Amniotic epithelial cell (primary cell): ENCODE data around the gene ATG10.

Experiments used
- DNase-seq: peaks from one replicate; pipeline ENCODE4 v3.0.0-alpha.2; 2010; ENCODE audit warnings: low read depth

The ATG10 gene

DNA sequence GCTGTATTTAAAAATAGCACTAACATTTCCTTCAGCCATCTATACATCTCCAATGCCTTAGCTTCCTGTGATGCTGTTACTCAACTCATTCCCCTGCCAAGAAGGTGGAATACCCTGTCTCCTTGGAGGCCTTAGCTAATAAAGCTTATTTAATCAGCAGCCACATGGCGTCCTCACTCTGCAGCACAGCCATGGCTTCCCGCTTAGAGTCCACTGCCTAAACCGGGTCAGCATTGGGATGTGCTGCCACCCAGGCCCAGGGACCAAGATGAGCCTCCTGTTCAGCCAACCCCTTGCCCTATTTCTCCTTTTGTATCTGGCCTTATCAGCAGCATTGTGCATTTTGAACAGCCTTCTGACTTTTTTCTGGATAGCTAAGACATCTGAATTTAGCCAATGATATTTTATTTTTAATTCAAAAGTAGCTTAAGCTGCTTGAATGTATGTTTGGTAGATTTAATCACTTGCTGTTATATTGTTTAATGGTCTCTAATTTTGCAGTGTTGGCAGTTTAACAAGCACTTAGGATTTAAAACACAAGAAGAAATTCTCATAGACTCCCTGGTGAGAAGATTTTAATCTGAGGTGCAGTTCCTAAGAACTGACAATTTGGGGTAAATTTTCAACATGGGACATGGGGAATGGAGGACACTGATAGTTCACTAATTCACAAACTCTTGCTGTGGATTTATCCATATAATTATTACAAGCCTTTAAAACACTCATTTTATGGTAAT lies 193.3 kb downstream of the ATG10 start:
- DNase-seq = peak; percentile 72

DNA sequence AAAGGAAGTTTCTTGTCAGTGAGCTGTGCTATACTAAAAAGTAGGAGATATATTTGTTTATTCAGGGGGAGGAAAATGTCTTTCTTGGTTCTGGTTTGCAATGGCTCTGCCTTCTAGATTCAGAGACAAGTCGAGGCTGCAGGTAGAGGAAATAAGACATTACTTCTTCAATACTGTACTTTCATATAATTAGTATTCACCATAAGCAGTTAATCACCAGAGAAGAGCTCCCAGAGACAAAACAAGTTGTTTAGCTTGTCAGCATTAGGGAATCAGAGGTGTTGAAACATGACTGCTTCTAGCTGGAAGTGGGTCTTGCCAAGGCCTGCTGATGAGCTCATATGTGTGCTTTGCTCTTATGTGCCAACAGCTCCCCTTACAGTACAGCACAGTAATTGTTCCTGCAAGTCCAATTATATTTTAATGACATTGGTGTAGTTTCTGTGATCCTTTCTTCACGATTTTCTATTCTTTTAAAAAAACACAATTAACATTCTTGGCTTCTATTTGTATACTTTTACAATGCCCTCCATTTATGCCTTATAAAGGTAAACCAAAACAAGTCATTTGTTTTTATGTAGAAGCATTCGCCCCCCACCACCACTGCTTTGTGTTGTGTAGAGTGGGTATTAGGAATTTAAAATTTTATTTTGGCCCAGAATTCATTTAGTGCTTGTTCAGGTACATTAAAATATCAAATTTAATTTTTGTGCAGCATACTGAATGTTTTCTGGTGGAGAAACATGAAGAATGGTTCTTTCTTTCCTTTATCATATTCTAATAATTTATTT lies 194.1 kb downstream of the ATG10 start:
- DNase-seq = peak; percentile 98

DNA sequence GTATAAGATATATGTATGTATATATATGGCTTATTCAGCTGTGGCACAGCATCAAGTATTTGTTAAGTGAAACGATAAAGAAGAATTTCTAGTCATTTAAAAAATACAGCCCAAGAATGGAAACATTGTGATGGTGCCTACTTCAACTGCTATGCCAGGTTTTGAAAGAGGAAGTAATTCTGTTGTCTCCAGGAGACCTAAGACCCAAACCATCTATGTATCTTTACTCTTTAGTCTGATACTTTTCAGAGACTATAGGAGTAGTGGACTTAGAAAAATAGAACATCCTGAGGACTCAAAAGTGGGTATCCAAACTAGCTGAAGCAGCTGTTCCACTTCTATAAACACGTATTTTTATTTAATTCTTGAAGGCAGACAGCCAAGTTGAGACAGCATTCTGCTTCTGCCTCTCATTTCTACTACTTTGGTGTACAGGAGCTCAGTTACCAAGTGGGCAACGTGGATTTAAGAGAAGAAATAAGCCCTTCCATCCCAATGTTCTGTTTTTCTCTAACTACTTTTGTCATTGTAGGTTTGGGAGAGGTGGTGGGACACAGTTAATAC lies 195.6 kb downstream of the ATG10 start:
- DNase-seq = no peak

DNA sequence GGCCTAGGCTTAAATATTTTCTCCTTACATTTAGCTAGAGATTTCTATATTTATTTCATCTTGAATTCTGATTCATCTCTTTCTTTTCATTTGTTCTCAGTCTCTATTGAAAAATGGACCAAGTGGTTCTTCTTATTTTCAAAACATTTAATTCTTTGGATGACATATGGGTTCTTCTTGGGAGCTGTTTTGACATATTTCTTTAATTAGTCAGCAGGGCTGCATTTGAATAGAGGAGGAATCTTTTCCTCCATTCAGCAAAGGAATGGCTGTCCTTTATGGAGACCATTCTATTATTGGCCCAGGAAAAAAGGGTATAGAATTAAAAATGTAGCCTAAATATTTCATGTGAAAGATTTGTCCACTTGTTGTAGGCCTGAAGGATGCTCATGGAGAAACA lies 196.5 kb downstream of the ATG10 start:
- peak; percentile 14 for DNase-seq

DNA sequence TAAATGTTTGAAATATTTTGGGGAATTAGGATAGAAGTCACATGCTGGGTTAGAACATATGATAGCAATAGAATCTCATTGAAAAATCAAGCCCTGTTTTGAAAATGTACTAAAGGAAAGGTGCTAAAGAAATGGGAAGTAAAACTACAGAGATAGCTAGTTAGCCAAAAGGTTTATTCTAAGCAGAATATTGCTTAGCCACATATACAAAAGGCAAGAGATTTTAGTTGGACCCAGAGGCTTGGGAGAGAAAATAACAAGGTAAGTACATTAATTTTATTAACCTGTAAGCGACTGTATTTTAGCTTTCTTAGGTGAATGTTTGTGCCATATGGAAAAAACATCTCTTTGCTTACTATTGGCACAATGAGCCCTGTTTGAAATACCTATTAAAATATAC lies 198.1 kb downstream of the ATG10 start:
- DNase-seq = no peak

DNA sequence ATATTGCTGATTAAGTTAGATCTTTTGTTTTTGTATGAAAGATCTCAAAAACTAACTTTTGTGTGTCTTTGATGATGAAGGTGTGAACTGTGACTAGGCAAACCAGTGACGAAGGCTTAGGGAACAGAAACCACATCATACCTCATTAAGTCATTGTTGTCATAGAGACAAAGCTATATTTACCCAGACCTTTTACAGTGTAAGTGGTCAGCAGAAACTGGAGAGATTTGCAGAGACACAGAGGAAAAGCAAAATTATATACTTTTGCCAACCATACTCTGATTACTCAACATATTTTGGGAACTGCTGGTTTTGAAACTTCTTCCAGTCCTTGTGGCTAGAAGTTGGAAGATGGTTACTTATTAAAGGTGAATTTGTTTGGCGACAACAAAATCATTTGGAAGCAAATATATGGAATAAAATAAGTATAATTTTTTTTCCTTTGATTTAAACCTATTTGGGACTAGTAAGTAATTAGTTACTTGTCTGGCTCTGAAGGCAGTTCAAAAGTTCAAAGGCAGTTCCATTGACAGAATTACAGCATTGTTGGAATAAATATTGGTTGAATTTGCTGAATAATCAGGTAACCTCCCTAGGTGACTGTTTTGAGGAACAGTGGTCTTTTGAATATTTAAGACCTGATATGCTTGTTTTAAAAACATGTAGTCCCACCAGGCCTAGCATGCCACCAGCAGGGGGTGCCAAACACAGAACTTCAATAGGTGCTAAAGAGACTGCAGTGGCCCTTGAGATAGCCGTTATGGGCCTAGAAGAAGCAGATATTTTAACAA lies 202.5 kb downstream of the ATG10 start:
- peak; percentile 80 for DNase-seq

DNA sequence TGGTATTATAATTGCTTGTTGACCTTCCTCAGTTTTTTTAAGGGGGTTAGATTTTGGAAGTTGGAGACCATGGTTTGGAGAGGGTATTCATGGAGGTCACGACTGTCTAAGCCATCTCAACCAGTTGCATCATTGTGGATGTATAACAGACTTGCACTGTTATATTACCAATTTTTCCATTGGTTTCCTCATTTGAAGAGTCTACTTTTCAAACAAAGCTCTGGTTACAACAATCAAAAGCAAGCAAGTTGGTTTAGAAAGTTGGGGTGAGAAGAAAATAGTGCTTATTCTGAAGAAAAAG lies 203.0 kb downstream of the ATG10 start:
- no peak for DNase-seq

DNA sequence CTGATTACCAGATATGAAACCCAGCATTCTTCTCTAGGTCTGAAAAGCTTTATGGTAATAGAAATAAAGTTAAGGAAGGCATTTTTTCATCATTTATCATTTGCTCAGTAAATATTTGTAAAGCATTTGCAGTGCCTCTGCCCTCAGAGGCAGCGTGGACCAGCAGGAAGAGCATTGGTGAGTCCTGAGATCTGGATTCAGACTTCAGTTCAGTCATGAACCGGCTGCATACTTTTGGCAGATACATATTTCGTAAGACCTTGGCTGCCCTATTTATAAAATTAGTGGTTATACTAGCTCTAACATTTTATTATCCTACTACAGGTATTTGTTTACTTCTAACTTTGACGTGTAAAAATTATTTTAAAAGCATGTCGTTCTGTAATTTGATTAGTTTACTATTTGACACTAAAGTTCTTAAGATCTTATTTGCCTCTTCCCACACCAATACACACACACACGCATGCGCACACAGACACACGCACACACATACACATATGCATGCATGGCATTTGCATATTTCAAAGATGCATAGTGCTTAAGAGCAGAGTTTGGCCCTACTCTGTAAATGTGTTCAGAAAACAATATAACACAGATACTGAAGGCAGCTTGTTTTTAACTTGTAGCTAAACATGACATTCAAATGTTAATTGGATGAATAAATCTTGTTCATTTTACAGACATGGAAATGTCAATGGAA lies 204.4 kb downstream of the ATG10 start:
- peak; percentile 59 for DNase-seq

DNA sequence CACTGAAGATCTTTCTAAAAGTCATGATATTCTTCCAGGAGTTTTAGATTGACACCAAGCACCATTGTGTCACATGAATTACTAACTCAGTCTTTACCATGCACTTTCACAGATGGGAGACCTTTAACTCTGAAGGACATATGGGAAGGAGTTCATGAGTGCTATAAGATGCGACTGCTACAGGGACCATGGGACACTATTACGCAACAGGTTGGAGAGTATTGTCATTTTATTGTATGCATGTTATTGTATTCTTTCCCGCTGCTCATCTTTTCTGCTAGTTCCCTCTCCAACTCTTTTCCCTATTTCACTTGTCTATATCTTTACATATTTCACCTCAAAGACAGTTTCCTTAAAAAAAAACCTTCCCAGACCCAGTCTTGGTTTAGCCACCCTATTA lies 206.6 kb downstream of the ATG10 start:
- no peak for DNase-seq

DNA sequence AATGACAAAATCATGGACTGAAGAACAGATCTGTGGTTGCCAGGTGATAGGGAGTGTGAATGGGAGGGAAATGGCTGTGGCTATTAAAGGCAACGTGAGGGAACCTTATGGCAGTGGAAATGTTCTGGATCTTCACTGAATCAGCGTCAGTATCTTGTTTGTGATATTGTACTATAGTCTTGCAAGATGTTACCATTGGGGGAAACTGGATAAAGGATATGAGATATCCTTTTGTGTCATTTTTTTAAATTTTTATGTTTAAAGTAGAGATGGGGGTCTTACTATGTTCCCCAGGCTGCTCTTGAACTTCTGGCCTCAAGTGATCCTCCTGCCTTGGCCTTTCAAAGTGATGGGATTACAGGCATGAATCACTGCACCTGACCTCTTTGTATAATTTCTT lies 210.8 kb downstream of the ATG10 start:
- DNase-seq = no peak

DNA sequence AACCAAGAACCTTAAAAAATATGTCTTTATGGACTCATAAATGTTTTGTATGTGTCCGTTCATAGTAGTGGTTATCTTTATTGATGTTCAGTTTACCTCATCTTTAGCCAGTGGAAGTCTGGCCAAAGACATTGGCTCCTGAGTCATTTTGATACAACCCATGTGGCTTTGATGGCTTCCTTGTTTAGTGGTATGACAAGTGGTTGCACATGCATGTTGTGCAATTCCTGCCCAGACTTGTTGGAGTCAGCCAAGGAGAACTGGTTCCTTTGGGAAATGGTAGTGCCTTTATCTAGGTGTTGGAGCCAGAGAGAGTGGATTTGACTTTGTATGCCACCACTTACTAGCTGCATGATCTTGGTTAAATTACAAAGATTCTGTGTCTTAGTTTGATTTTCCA lies 212.0 kb downstream of the ATG10 start:
- DNase-seq = peak; percentile 69

DNA sequence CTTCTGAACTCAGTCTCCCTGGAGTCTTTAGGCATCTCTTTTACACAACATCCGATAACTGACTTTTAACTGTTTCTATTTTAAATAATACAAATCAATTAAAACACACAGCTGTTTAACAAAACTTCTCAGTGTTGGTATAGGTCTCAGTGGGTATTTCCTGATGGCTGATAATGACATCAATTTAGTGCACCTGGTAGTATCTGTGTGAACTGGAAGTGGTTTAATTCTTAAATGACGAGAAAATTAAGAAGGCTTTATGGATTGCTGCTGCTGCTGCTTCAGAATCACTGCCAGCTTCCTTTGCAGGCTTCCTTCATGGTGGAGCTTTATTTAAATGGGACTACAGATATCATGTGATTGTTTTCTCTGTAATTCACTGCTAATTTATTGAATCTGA lies 214.0 kb downstream of the ATG10 start:
- DNase-seq = no peak

DNA sequence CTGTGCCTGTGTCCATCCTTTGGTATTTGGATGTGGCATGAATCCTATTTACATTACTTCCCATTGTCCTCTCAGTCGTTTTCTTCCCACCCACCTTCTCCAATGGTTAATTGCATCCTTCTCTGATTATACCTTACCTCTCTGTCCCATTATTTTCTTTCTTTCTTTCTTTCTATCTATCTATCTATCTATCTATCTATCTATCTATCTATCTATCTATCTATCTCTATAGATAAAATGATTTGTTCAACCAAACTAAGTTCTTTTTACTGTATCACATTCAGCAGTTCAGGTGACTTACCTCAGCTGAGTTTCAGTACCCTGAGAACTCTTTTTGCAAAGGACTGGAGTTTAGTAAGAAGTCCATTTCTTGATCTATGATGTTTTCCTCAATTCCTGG lies 225.7 kb downstream of the ATG10 start:
- no peak for DNase-seq

DNA sequence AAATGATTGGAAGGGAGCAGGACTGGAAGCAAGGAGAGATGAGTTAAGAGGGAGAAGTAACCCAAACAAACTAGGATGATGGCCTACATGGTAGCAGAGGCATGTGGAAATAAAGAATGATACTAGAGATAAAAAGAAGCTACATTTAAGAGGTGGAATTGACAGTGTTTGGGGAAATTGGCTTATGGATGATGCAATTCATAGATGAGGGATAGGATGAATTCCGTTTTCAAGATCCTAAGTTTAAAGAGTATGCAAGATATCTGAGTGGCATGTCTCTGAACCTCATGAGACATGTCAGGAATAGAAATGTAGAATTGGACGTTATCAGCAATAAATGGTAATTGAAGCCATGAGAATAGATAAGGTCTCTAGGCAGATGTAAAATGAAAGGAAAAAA lies 232.7 kb downstream of the ATG10 start:
- DNase-seq = no peak

DNA sequence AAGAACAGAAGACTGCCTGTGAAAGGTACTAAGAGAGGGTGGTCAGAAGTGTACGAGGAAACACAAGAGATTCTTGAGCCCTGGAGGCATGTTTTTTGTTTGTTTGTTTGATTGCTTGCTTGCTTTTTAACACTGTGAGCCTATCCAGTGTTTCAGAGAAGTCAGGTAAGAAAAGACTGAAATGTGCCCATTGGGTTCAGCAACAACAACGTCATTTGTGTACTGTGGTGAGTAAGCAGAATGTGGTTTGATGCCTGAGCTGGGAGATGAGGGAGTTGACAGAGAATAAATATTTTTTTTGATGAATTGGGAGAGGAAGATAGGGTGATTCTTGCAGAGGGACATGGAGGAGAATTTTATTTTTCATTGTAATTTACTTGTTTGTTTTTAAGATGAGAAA lies 233.2 kb downstream of the ATG10 start:
- peak; percentile 46 for DNase-seq

DNA sequence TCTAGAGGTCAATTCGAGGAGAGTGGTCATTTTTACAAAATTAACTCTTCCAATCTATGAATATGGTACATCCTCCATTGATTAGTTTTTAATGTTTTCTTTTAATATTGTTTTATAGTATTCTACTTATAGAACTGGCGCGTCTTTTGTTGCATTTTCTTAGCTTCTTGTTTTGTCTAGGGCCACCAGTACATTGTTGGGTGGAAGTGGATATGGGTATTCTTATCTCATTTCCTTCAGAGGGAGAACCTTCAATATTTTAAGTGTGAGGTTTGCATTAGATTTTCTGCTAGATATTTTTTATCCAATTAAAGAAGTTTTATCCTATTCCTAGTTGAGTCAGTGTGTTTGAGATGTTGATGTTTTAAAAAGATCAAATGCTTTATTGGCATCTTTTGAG lies 236.5 kb downstream of the ATG10 start:
- DNase-seq = no peak

DNA sequence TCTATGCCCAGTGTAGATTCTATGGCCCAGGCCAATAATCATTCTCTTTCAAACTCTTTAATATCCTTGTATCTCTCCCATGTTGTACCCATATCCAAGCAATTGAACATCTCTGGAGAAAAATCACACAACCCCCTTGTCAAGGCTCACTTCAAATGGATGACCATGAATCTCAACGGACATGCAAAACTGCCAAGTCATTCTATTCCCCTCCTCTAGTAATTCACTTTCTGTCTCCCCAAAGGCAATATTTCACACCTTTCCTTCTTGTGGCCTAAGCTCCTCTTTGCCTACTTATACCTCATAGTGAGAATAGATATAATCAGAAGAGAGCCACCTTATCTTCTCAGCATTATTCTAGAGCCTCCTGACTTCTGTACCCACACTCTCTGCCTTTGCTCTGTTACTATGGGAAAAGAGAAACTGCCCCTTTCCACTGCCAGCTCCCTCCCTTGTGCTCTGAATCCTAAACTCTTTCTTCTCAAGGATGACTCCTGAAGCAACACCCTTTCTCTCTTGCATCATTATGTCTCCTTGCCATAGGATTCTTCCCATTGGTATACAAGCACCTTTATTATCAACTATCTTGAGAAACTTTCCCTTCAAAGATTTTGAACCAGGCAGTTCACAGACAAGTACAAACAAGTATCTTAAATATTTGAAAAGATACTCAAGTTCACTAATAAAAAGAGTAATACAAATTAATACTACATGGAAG lies 240.2 kb downstream of the ATG10 start:
- DNase-seq = no peak

DNA sequence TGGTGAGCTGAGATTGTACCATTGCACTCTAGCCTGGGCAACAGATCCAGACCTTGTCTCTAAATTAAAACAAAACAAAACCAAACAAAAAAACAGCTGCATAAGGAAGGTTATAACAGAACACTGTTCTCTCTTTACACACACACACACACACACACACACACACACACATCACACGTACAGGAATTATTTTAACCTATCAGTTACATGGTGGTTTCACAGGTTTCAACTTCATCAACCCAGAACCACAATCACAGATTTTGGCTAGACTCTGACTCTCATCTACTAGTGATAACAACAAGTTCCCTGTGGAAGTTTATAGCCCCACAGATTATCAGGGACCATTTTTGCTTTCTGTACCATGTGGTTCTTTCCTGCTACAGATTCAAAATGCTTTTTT lies 246.1 kb downstream of the ATG10 start:
- no peak for DNase-seq

DNA sequence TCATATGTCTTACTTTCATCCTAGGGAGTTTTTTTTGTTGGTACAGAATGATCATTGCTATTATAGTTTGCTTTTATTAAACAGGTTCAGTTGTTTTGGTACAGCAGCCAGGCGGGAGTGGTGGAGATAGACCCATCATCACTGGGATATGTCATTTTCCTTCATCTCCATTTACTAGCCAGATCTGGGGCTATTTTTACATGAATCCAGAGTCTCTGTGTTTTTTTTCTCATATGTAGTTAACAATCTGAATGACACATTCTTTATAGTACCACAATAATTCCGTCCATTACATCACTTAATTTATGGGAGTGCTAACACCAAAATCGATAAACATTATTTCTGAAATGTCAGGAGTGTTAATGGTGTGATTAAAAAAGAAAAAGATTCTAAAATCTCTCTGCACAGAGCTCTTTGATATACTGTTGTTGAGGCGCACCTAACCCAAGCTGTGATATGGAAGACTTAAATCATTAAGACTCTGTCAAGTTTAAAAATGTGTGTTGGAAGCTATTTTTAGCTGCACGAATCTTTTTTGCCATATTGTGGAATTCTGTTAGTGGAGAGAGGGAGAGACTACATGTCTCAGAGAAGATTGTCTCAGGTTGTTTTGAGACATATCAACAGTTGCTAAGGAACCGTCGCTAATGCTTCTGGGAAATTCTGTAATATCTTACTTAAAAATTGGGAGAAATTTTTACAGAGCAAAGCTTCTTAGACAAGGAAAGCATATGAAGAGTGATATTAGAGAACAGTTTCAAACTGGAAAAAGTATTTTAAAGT lies 246.7 kb downstream of the ATG10 start:
- DNase-seq = peak; percentile 41

DNA sequence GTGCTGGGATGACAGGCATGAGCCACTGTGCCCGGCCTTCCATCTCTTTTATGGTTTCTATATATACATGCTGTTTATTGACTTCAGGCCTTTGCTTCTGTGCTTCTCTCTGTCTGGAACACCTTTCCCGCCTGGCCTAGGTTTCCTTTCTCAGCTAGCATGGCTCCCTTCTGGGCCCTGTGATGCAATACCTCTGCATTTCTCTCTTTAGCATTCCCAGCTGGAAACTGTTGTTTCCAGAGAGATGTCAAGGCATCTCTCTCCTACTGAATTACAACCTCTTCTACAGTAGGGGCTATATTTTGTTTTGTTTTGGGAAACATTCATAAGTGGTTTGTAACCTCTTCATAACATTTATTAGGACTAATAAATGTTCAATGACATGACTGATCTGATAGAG lies 249.2 kb downstream of the ATG10 start:
- DNase-seq = no peak
